RWPE1 (cell line): Measurements from ENCODE around the gene TXNRD2.

Experiments
- CTCF ChIA-PET: fragments of 350-600 bp; sonication (Branson Sonifier 250); formaldehyde crosslinking; extraction: SDS; loops from one replicate; lab custom pipeline; 2021; lab: Yijun Ruan, JAX
- POLR2A ChIA-PET: fragments of 400-600 bp; formaldehyde crosslinking; extraction: SDS; loops from one replicate; lab custom pipeline; 2020; ENCODE audit warnings: antibody characterized with exemption; ENCODE audit not compliant: low non-redundant PET; lab: Yijun Ruan, JAX
- DNase-seq: peaks from one replicate; pipeline ENCODE4 v3.0.0; 2012; ENCODE audit warnings: low spot score
- H3K27ac ChIP-seq: fragments of 450-650 bp; 2 replicates; pipeline ENCODE4 v1.5.1; 2017
- TF ChIP-seq, protein P1 (sequence below): fragments of 450-650 bp; conservative IDR thresholded peaks from 2 replicates; pipeline ENCODE4 v1.5.1; 2017; ENCODE audit warnings: low read depth, mild to moderate bottlenecking

Gene TXNRD2

GRCh38 chr22:19988331-19988808 is 46.8 kb upstream of the TXNRD2 start:
- ChIA-PET POLR2A (no interaction called here), CTCF (no interaction called here)
- H3K27ac ChIP-seq: no peak overlapping the region
- TF ChIP-seq, protein P1, sequence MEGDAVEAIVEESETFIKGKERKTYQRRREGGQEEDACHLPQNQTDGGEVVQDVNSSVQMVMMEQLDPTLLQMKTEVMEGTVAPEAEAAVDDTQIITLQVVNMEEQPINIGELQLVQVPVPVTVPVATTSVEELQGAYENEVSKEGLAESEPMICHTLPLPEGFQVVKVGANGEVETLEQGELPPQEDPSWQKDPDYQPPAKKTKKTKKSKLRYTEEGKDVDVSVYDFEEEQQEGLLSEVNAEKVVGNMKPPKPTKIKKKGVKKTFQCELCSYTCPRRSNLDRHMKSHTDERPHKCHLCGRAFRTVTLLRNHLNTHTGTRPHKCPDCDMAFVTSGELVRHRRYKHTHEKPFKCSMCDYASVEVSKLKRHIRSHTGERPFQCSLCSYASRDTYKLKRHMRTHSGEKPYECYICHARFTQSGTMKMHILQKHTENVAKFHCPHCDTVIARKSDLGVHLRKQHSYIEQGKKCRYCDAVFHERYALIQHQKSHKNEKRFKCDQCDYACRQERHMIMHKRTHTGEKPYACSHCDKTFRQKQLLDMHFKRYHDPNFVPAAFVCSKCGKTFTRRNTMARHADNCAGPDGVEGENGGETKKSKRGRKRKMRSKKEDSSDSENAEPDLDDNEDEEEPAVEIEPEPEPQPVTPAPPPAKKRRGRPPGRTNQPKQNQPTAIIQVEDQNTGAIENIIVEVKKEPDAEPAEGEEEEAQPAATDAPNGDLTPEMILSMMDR: no peak
- no peak for DNase-seq

- ChIA-PET POLR2A (no interaction called here), CTCF (no interaction called here)
- no peak for DNase-seq
- H3K27ac ChIP-seq: peak overlapping the region; percentile 61; the same call in 1 of the 2 replicates
- TF ChIP-seq, protein P1: no peak
These were observed 46.0 kb upstream of the TXNRD2 start for GRCh38 chr22:19987394-19988306.

DNA sequence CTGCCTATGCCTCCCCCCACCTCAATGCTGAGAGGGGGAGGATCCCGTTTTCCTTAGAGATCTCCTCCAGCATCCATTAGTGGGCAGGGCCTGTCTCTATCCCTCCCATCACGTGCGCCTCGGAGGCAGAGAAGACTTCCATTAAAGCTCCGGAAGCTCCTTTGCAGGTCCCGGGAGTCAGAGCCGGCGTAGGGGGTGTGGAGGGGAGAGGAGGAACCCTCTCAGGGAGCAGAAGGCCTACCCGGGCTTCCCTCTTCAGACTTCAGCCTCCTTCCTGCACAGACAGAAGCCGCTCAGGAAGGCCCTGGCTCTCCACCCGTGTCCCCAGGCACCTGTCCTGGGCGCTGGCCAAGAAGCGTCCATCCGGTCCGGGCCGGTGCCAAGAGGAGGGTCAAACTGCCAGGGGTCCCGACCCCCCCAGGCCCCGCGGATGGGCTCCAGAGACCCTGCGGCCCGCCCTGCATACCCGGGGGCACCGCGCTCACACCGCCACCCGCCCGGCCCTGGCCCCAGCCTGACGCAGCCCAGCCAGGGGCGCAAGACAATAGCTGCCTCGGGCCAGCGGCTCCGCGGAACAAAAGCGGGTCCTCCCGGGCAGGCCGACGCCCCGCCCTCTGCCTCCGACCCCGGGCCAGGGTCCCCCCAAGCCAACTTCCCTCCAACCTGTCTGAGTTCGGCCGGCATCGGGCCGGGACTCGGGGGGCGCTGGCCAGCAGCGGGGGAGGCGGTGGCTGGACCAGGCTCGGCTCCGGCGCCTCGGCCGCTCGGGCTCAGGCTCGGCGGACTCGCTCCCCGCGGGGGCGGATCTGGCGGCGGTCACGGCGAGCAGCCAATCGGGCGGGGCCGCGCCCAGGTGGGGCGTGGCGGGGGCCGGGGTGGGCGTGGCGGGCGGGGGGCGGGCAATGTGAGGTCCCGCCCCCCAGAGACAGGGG is 45.1 kb upstream of the TXNRD2 start:
- CTCF ChIA-PET: interaction anchor here (0.6 kb wide), 1 partner anchor 40 kb away, joined by 3 read pairs; no protein-coding TSS in a partner anchor
- POLR2A ChIA-PET: no interaction called here
- peak overlapping the region; percentile 61 for H3K27ac ChIP-seq
- peak; percentile 87 for DNase-seq
- TF ChIP-seq, protein P1: no peak

GRCh38 chr22:19986011-19986409 is 44.4 kb upstream of the TXNRD2 start:
- peak overlapping the region; percentile 61 for H3K27ac ChIP-seq
- POLR2A ChIA-PET: no interaction called here
- CTCF ChIA-PET: interaction anchor here (0.6 kb wide), 1 partner anchor 41 kb away, joined by 3 read pairs; no protein-coding TSS in a partner anchor
- TF ChIP-seq, protein P1: no peak
- DNase-seq: no peak

DNA sequence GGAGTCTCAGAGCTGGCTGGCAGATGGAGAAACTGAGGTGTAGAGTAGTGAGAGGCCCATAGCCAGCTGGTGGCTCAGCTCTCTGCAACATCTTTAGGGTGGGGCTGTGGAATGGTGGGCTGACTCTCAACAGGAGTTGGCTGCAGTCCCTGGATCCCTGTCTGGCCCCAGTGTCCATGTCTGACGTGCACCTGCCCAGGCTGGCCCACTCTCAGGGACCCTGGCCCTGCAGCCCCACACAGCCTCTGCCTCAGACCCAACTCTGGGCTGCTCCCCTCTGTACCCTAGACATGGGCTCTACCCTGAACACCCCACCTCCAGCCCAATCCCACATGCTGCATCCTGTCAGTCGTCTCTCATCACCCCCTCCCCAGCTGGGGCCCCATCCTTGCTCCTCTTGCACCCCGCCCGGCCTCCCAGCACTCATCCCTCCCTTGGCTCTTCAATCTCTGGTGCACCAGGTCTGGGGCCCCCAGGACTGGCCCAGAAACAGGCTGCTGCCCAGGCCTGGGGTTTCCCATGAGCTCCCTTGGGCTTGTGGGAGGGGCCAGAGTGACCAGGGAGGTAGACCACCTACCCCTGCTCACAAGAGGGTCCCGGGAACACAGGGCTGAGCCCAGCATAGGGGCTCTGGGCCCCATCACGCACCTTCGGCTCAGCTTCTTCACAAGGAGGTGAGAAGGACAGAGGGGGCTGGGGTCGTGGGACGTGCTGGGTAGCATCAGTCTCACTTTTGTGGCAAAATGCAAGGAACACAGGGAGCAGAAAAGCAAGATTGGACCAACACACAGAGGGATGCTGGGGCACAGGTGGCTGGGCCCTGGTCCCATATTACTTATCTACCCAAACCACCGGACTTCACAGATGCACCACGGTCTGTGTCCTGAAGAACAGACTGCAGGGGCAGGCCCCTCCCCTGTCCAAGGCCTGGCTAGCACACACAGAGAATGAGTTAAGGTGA is 43.5 kb upstream of the TXNRD2 start:
- TF ChIP-seq, protein P1: no peak
- peak overlapping the region; percentile 67 for H3K27ac ChIP-seq
- ChIA-PET POLR2A (no interaction called here), CTCF (interaction anchor here (0.7 kb wide), 1 partner anchor 28 kb away, joined by 3 read pairs; no protein-coding TSS in a partner anchor)
- no peak for DNase-seq
